HCT116 (cell line): ENCODE data around the gene CD74. TPM values are rescaled to one million over a fixed set of nuclear protein-coding genes. Genes with fewer than 3 reads are reported as not detected.

Source experiments
- ATAC-seq: fragments of 200-7000 bp; cut with Tn5 transposase; 2 replicates; pipeline ENCODE4 v1.9.1; 2020; ENCODE audit warnings: mild to moderate bottlenecking, moderate library complexity
- BruUV-seq: library from RNA; stranded (reverse); fragments of 400-500 nt; replicated peaks from 2 replicates; lab custom pipeline; 2021; lab: Mats Ljungman, UMichigan
- CTCF ChIA-PET: fragments of 300-600 bp; sonication (Branson Sonifier 250); formaldehyde crosslinking; loops from one replicate; lab custom pipeline; 2021; ENCODE audit warnings: antibody characterized with exemption; lab: Charles Lee
- POLR2A ChIA-PET: fragments of 300-600, 350-600 bp; sonication (Branson Sonifier 250); formaldehyde crosslinking; loops from one replicate; lab custom pipeline; 2021; ENCODE audit warnings: antibody characterized with exemption; lab: Charles Lee
- RAD21 ChIA-PET, 2 experiments: fragments of 300-600 bp; sonication (Branson Sonifier 250); formaldehyde crosslinking; loops; one replicate each; lab custom pipeline; 2023; ENCODE audit warnings: low total read pairs in 2 of 2; ENCODE audit not compliant: uncharacterized antibody in 2 of 2, unreplicated experiment in 2 of 2, low non-redundant PET in 1 of 2; lab: Charles Lee
- DNase-seq: peaks from one replicate; pipeline ENCODE4 v3.0.0-alpha.2; 2010; ENCODE audit warnings: low read depth, low spot score
- H2AFZ ChIP-seq: fragments of 200-600 bp; shearing (Covaris generic), sonication (generic); 2 replicates; pipeline ENCODE4 v1.6.1; 2017; ENCODE audit warnings: low read depth, mixed run types, mixed read lengths, antibody characterized with exemption, low read length; ENCODE audit not compliant: poor library complexity, severe bottlenecking
- H3K27ac ChIP-seq: 2 replicates; pipeline ENCODE4 v1.5.1; 2012; ENCODE audit warnings: low read depth, low read length
- H3K27me3 ChIP-seq: fragments of 200-600 bp; sonication (generic); 2 replicates; pipeline ENCODE4 v1.6.1; 2016; ENCODE audit warnings: mixed run types, low read length, mixed read lengths; ENCODE audit not compliant: insufficient read depth
- H3K36me3 ChIP-seq, 2 experiments: fragments of 200-500 bp in 1 of 2; fragments of 200-600 bp in 1 of 2; sonication (Bioruptor generic) in 1 of 2; sonication (generic) in 1 of 2; 2 replicates each; pipeline versions ENCODE4 v1.5.1 to v1.6.1; 2014 to 2016; ENCODE audit warnings: low read length in 2 of 2, inconsistent platforms in 1 of 2, mixed read lengths in 1 of 2, mixed run types in 1 of 2; ENCODE audit not compliant: insufficient read depth in 2 of 2, control insufficient read depth in 1 of 2
- H3K4me1 ChIP-seq, 2 experiments: fragments of 200-600 bp in 1 of 2; sonication (generic) in 1 of 2; 2 replicates each; pipeline versions ENCODE4 v1.5.1 to v1.6.1; 2012 to 2017; ENCODE audit warnings: low read length in 2 of 2, inconsistent platforms in 1 of 2, mild to moderate bottlenecking in 1 of 2, mixed read lengths in 1 of 2, mixed run types in 1 of 2, moderate library complexity in 1 of 2; ENCODE audit not compliant: insufficient read depth in 2 of 2, control insufficient read depth in 1 of 2
- H3K4me2 ChIP-seq: fragments of 200-600 bp; sonication (generic); 2 replicates; pipeline ENCODE4 v1.6.1; 2017; ENCODE audit warnings: mixed run types, low read length, mixed read lengths
- H3K4me3 ChIP-seq, 2 experiments: fragments of 200-600 bp in 1 of 2; sonication (generic) in 1 of 2; replicated peaks in 1 of 2; 2 replicates each; pipeline ENCODE4 v1.5.1; 2011 to 2016; ENCODE audit warnings: low read length in 2 of 2, control low read depth in 1 of 2, low read depth in 1 of 2, mild to moderate bottlenecking in 1 of 2, mixed read lengths in 1 of 2, mixed run types in 1 of 2
- H3K79me2 ChIP-seq: fragments of 200-600 bp; sonication (generic); 2 replicates; pipeline ENCODE4 v1.6.1; 2017; ENCODE audit warnings: mild to moderate bottlenecking, mixed run types, low read length, moderate library complexity, mixed read lengths; ENCODE audit not compliant: insufficient read depth
- H3K9ac ChIP-seq: fragments of 200-600 bp; sonication (generic); 2 replicates; pipeline ENCODE4 v1.6.1; 2016; ENCODE audit warnings: low read length, mixed read lengths
- H3K9me2 ChIP-seq: fragments of 200-600 bp; sonication (generic), shearing (Covaris generic); 2 replicates; pipeline ENCODE4 v1.6.1; 2017; ENCODE audit warnings: mixed run types, mild to moderate bottlenecking, moderate library complexity; ENCODE audit not compliant: insufficient read depth
- H3K9me3 ChIP-seq, 2 experiments: fragments of 200-500 bp in 1 of 2; fragments of 200-600 bp in 1 of 2; sonication (Bioruptor generic) in 1 of 2; sonication (generic) in 1 of 2; 2 replicates each; pipeline ENCODE4 v1.6.1; 2014 to 2017; ENCODE audit warnings: low read length in 2 of 2, mixed read lengths in 2 of 2, inconsistent platforms in 1 of 2, low read depth in 1 of 2, mild to moderate bottlenecking in 1 of 2, mixed run types in 1 of 2, moderate library complexity in 1 of 2; ENCODE audit not compliant: control insufficient read depth in 1 of 2, insufficient read depth in 1 of 2
- H4K20me1 ChIP-seq: fragments of 200-600 bp; sonication (generic), shearing (Covaris generic); 2 replicates; pipeline ENCODE4 v1.6.1; 2017; ENCODE audit warnings: mixed run types, mild to moderate bottlenecking, moderate library complexity; ENCODE audit not compliant: insufficient read depth
- CBX3 ChIP-seq: IDR thresholded peaks from 2 replicates; pipeline ENCODE4 v1.6.1; 2012; ENCODE audit warnings: low read depth
- CEBPB ChIP-seq: IDR thresholded peaks from 2 replicates; pipeline ENCODE4 v1.6.1; 2012; ENCODE audit warnings: low read depth
- EGR1 ChIP-seq: IDR thresholded peaks from 2 replicates; pipeline ENCODE4 v1.6.1; 2012; ENCODE audit warnings: low read depth
- ELF1 ChIP-seq: IDR thresholded peaks from 2 replicates; pipeline ENCODE4 v1.6.1; 2012; ENCODE audit warnings: low read depth, borderline replicate concordance
- EZH2 ChIP-seq: fragments of 200-600 bp; sonication (generic); IDR thresholded peaks from 2 replicates; pipeline ENCODE4 v1.6.1; 2017; ENCODE audit warnings: antibody characterized with exemption, mixed run types
- EZH2phosphoT487 ChIP-seq: fragments of 200-600 bp; IDR thresholded peaks from 2 replicates; pipeline ENCODE4 v1.6.1; 2018; ENCODE audit warnings: antibody characterized with exemption, borderline replicate concordance
- FOSL1 ChIP-seq: IDR thresholded peaks from 2 replicates; pipeline ENCODE4 v1.6.1; 2012; ENCODE audit warnings: low read depth
- POLR2A ChIP-seq: IDR thresholded peaks from 2 replicates; pipeline ENCODE4 v1.7.0; 2011; ENCODE audit warnings: borderline replicate concordance; ENCODE audit not compliant: insufficient read depth, insufficient read length; ENCODE audit errors: extremely low read depth
- POLR2AphosphoS5 ChIP-seq: IDR thresholded peaks from 2 replicates; pipeline ENCODE4 v1.6.1; 2011; ENCODE audit warnings: mild to moderate bottlenecking, low read depth, low read length, moderate library complexity
- SIN3A ChIP-seq: IDR thresholded peaks from 2 replicates; pipeline ENCODE4 v1.6.1; 2012; ENCODE audit warnings: low read depth
- TCF7L2 ChIP-seq: IDR thresholded peaks from 2 replicates; pipeline ENCODE4 v1.7.0; 2011; ENCODE audit warnings: borderline replicate concordance, inconsistent platforms; ENCODE audit not compliant: insufficient read depth, insufficient read length; ENCODE audit errors: extremely low read depth
- YY1 ChIP-seq: IDR thresholded peaks from 2 replicates; pipeline ENCODE4 v1.6.1; 2011; ENCODE audit warnings: low read length, low read depth, moderate library complexity, mild to moderate bottlenecking; ENCODE audit not compliant: insufficient replicate concordance; ENCODE audit errors: extremely low read depth
- ZBTB33 ChIP-seq: IDR thresholded peaks from 2 replicates; pipeline ENCODE4 v1.6.1; 2011; ENCODE audit warnings: mild to moderate bottlenecking, low read length, moderate library complexity; ENCODE audit not compliant: insufficient replicate concordance; ENCODE audit errors: extremely low read depth
- ZFX ChIP-seq: fragments of 450-650 bp; IDR thresholded peaks from 2 replicates; pipeline ENCODE4 v1.6.1; 2017
- intact Hi-C: fragments of 100-400 bp; cut with micrococcal nuclease; formaldehyde crosslinking; loops from 2 replicates; pipeline ENCODE4 v1.10.0; 2022
- total RNA-seq: library from RNA; stranded (reverse); gene quantifications from one replicate; pipeline ENCODE4 v1.2.1, GENCODE V29; 2021; ENCODE audit not compliant: unreplicated experiment

CD74 gene
- total RNA-seq, 1 experiment from 2014 or later, result 8.9 TPM

GRCh38 chr5:150397146-150397781 lies 15.4 kb downstream of the CD74 start:
- no peak for ATAC-seq
- Histone ChIP-seq H3K9me2 (no peaks in the 10 kb centered on the region), H3K4me3 (no peak overlapping the region), H3K79me2 (no peaks in the 10 kb centered on the region), H3K36me3 (peaks cover 36 to 52% of the 10 kb centered on the region in 2 experiments; a peak in 3 of 4 replicates), H3K27ac (no peak overlapping the region), H2AFZ (no peak overlapping the region), H3K27me3 (no peaks in the 10 kb centered on the region), H3K4me2 (no peak overlapping the region), H3K4me1 (no peaks in the 10 kb centered on the region), H3K9ac (no peak overlapping the region), H4K20me1 (no peaks in the 10 kb centered on the region), H3K9me3 (no peaks in the 10 kb centered on the region)
- intact Hi-C loops, result loop anchor here (5.0 kb wide), 1 partner anchor 40 kb away; no protein-coding TSS in a partner anchor
- BruUV-seq, result no TSS peak
- ChIA-PET RAD21 (interaction anchor here in 1 of 2 experiments (1.0 kb wide), 1 partner anchor 39 kb away, joined by 3 read pairs; no protein-coding TSS in a partner anchor), CTCF (interaction anchor here (1.1 to 2.9 kb wide), 2 partner anchors 13 to 39 kb away, joined by 4 to 15 read pairs; no protein-coding TSS in a partner anchor), POLR2A (interaction anchor here (0.6 kb wide), 1 partner anchor 48 kb away, joined by 3 read pairs; no protein-coding TSS in a partner anchor)
- no peak for DNase-seq
- TF ChIP-seq ZFX (no peak), EZH2phosphoT487 (no peak), ELF1 (no peak), ZBTB33 (no peak), TCF7L2 (no peak), FOSL1 (no peak), CEBPB (no peak), POLR2AphosphoS5 (no peak), CBX3 (no peak), SIN3A (no peak), EZH2 (no peak), EGR1 (no peak), YY1 (no peak), POLR2A (no peak)
